SJCRH30 (cell line): ENCODE data around the gene KIF6. TPM values are rescaled to one million over a fixed set of nuclear protein-coding genes. Genes with fewer than 3 reads are reported as not detected.
A peak's percentile ranks its signal among the peaks of the same experiment; 100 is the strongest.

Source experiments
- DNase-seq, 2 experiments: peaks; one replicate each; pipeline ENCODE4 v3.0.0-alpha.2; 2015 to 2020
- H3K27ac ChIP-seq: fragments of 250-450 bp; sonication (Bioruptor Pico); 2 replicates; pipeline ENCODE4 v1.5.1; 2020; ENCODE audit warnings: mild to moderate bottlenecking, moderate library complexity
- H3K27me3 ChIP-seq: fragments of 250-450 bp; sonication (Bioruptor Pico); 2 replicates; pipeline ENCODE4 v1.5.1; 2020; ENCODE audit warnings: mild to moderate bottlenecking, moderate library complexity
- H3K36me3 ChIP-seq: fragments of 250-450 bp; sonication (Bioruptor Pico); 2 replicates; pipeline ENCODE4 v1.5.1; 2020; ENCODE audit warnings: mild to moderate bottlenecking, moderate library complexity
- H3K4me1 ChIP-seq: fragments of 250-450 bp; sonication (Bioruptor Pico); 2 replicates; pipeline ENCODE4 v1.5.1; 2020; ENCODE audit warnings: mild to moderate bottlenecking, moderate library complexity
- H3K4me3 ChIP-seq: fragments of 250-450 bp; sonication (Bioruptor Pico); 2 replicates; pipeline ENCODE4 v1.5.1; 2020; ENCODE audit warnings: mild to moderate bottlenecking, moderate library complexity
- H3K9me3 ChIP-seq: fragments of 250-450 bp; sonication (Bioruptor Pico); replicated peaks from 2 replicates; pipeline ENCODE4 v1.5.1; 2020; ENCODE audit warnings: mild to moderate bottlenecking, moderate library complexity
- total RNA-seq: library from RNA; depleted of rRNA; stranded (reverse); fragments of >200 nt; shearing (Covaris generic); gene quantifications from 2 replicates; pipeline ENCODE4 v1.2.3, GENCODE V29; 2014

KIF6 gene
- total RNA-seq, 1 experiment from 2014 or later: 0.22 TPM

GRCh38 chr6:39476670-39477069, 248.5 kb downstream of the KIF6 start:
- no peak overlapping the region for H3K4me3 ChIP-seq
- H3K9me3 ChIP-seq: no peaks in the 10 kb centered on the region
- H3K4me1 ChIP-seq: no peaks in the 10 kb centered on the region
- no peak for DNase-seq
- no peak overlapping the region for H3K27ac ChIP-seq
- H3K27me3 ChIP-seq: 0 out of 2 replicates have a peak, but pooled peaks cover 4% of the 10 kb centered on the region
- no peaks in the 10 kb centered on the region for H3K36me3 ChIP-seq

- H3K9me3 ChIP-seq: no peaks in the 10 kb centered on the region
- H3K27ac ChIP-seq: no peak overlapping the region
- no peak overlapping the region for H3K4me3 ChIP-seq
- DNase-seq: no peak
- H3K4me1 ChIP-seq: no peaks in the 10 kb centered on the region
- no peaks in the 10 kb centered on the region for H3K36me3 ChIP-seq
- H3K27me3 ChIP-seq: 0 out of 2 replicates have a peak, but pooled peaks cover 4% of the 10 kb centered on the region
Measured at GRCh38 chr6:39476151-39476550, 249.1 kb downstream of the KIF6 start.

- no peak for DNase-seq
- Histone ChIP-seq H3K36me3 (no peaks in the 10 kb centered on the region), H3K27ac (no peak overlapping the region), H3K9me3 (no peaks in the 10 kb centered on the region), H3K4me3 (no peak overlapping the region), H3K4me1 (no peaks in the 10 kb centered on the region), H3K27me3 (0 out of 2 replicates have a peak, but pooled peaks cover 4% of the 10 kb centered on the region)
Measured at GRCh38 chr6:39471954-39472659, 253.1 kb downstream of the KIF6 start.

GRCh38 chr6:39470506-39470905, 254.7 kb downstream of the KIF6 start:
- Histone ChIP-seq H3K36me3 (no peaks in the 10 kb centered on the region), H3K4me1 (no peaks in the 10 kb centered on the region), H3K27me3 (0 out of 2 replicates have a peak, but pooled peaks cover 4% of the 10 kb centered on the region), H3K27ac (no peak overlapping the region), H3K4me3 (no peak overlapping the region), H3K9me3 (no peaks in the 10 kb centered on the region)
- DNase-seq: no peak

GRCh38 chr6:39468385-39468784, 256.8 kb downstream of the KIF6 start:
- no peaks in the 10 kb centered on the region for H3K36me3 ChIP-seq

GRCh38 chr6:39466631-39467030, 258.6 kb downstream of the KIF6 start:
- H3K4me1 ChIP-seq: no peaks in the 10 kb centered on the region
- no peak overlapping the region for H3K27ac ChIP-seq
- no peak overlapping the region for H3K4me3 ChIP-seq
- no peaks in the 10 kb centered on the region for H3K36me3 ChIP-seq
- DNase-seq: peak in 1 of 2 experiments; percentile 2
- no peaks in the 10 kb centered on the region for H3K9me3 ChIP-seq
- no peaks in the 10 kb centered on the region for H3K27me3 ChIP-seq

More at GRCh38 chr6:39468385-39468784, 256.8 kb downstream of the KIF6 start:
- H3K27ac ChIP-seq: no peak overlapping the region
- H3K9me3 ChIP-seq: no peaks in the 10 kb centered on the region
- H3K4me3 ChIP-seq: no peak overlapping the region
- no peaks in the 10 kb centered on the region for H3K27me3 ChIP-seq
- DNase-seq: no peak
- H3K4me1 ChIP-seq: no peaks in the 10 kb centered on the region

GRCh38 chr6:39465539-39465938, 259.7 kb downstream of the KIF6 start:
- no peak for DNase-seq
- Histone ChIP-seq H3K4me1 (no peaks in the 10 kb centered on the region), H3K9me3 (no peaks in the 10 kb centered on the region), H3K36me3 (no peaks in the 10 kb centered on the region), H3K27me3 (no peaks in the 10 kb centered on the region), H3K4me3 (no peak overlapping the region), H3K27ac (no peak overlapping the region)

- H3K27ac ChIP-seq: no peak overlapping the region
Measured at GRCh38 chr6:39464067-39464466, 261.1 kb downstream of the KIF6 start.

GRCh38 chr6:39453956-39454524, 271.2 kb downstream of the KIF6 start:
- no peaks in the 10 kb centered on the region for H3K4me1 ChIP-seq
- no peaks in the 10 kb centered on the region for H3K9me3 ChIP-seq
- no peak overlapping the region for H3K4me3 ChIP-seq
- no peaks in the 10 kb centered on the region for H3K27me3 ChIP-seq
- no peak for DNase-seq
- H3K27ac ChIP-seq: no peak overlapping the region
- no peaks in the 10 kb centered on the region for H3K36me3 ChIP-seq

More at GRCh38 chr6:39464067-39464466, 261.1 kb downstream of the KIF6 start:
- Histone ChIP-seq H3K36me3 (no peaks in the 10 kb centered on the region), H3K9me3 (no peaks in the 10 kb centered on the region), H3K4me3 (no peak overlapping the region), H3K27me3 (no peaks in the 10 kb centered on the region), H3K4me1 (no peaks in the 10 kb centered on the region)
- no peak for DNase-seq

GRCh38 chr6:39453241-39453640, 272.0 kb downstream of the KIF6 start:
- H3K36me3 ChIP-seq: no peaks in the 10 kb centered on the region
- H3K9me3 ChIP-seq: no peaks in the 10 kb centered on the region
- no peaks in the 10 kb centered on the region for H3K4me1 ChIP-seq
- no peaks in the 10 kb centered on the region for H3K27me3 ChIP-seq
- H3K27ac ChIP-seq: no peak overlapping the region
- no peak for DNase-seq
- no peak overlapping the region for H3K4me3 ChIP-seq

- Histone ChIP-seq H3K4me3 (no peak overlapping the region), H3K27ac (no peak overlapping the region), H3K27me3 (no peaks in the 10 kb centered on the region), H3K9me3 (no peaks in the 10 kb centered on the region), H3K36me3 (no peaks in the 10 kb centered on the region), H3K4me1 (no peaks in the 10 kb centered on the region)
- no peak for DNase-seq
Measured at GRCh38 chr6:39452306-39453145, 272.7 kb downstream of the KIF6 start.

- DNase-seq: peak in 1 of 2 experiments; percentile 20
- Histone ChIP-seq H3K4me1 (no peaks in the 10 kb centered on the region), H3K4me3 (no peak overlapping the region), H3K27ac (no peak overlapping the region), H3K9me3 (no peaks in the 10 kb centered on the region), H3K27me3 (no peaks in the 10 kb centered on the region), H3K36me3 (no peaks in the 10 kb centered on the region)
Measured at GRCh38 chr6:39451831-39452230, 273.4 kb downstream of the KIF6 start.

- Histone ChIP-seq H3K9me3 (no peaks in the 10 kb centered on the region), H3K4me1 (no peaks in the 10 kb centered on the region), H3K36me3 (no peaks in the 10 kb centered on the region), H3K4me3 (no peak overlapping the region), H3K27ac (no peak overlapping the region), H3K27me3 (no peaks in the 10 kb centered on the region)
- DNase-seq: no peak
Measured at GRCh38 chr6:39449022-39449421, 276.2 kb downstream of the KIF6 start.

GRCh38 chr6:39446909-39447308, 278.3 kb downstream of the KIF6 start:
- Histone ChIP-seq H3K36me3 (no peaks in the 10 kb centered on the region), H3K27me3 (no peaks in the 10 kb centered on the region), H3K27ac (no peak overlapping the region), H3K4me3 (no peak overlapping the region), H3K4me1 (no peaks in the 10 kb centered on the region), H3K9me3 (no peaks in the 10 kb centered on the region)
- no peak for DNase-seq

GRCh38 chr6:39445667-39446066, 279.5 kb downstream of the KIF6 start:
- Histone ChIP-seq H3K9me3 (no peaks in the 10 kb centered on the region), H3K36me3 (no peaks in the 10 kb centered on the region), H3K4me1 (no peaks in the 10 kb centered on the region), H3K27ac (no peak overlapping the region), H3K27me3 (no peaks in the 10 kb centered on the region), H3K4me3 (no peak overlapping the region)
- DNase-seq: no peak
